Cortex of kidney (tissue), 1 donor: ENCODE data around the gene CCDC180.
"Not testable (repeated sequence)": the region's sequence is repeated elsewhere in the genome, so short reads cannot be mapped to it uniquely, and the experiment has no call there.

Experiments used
- DNase-seq: peaks from one replicate; lab custom pipeline; 2025; lab: John Stamatoyannopoulos, UW

The CCDC180 gene

DNA sequence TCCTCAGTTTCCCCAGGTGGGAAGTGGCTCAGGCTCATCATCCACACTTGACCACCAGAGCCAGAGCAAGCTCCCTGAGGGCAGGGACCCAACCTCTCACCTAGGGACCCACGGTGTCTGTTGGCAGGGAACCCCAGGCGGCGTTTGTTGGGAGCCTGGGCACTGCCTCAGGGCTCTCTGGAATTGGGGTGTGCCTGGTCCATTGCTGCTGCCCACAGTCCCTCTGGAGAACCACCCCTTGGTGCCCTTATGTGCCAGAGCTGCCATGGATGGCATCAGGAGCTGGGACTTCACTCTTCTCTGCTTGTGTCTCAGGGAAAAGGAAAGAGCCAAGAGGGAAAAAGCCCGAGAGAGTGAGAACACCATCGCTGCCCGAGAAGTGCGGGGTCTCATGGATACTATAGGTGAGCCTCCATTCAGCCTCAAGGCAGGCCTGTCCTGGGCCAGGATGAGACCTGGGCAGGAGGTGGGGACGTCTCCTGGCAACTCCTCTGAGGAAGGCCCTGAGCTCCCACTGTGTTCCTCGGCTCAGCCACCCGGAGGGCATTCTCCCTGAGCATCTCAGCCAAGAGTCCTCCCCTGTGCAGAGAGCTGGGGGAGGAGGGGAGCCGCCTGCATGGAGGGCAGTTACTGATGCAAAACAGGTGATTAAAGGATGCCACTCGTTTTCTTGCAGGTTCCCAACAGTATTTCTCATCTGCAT lies 4.5 kb downstream of the CCDC180 start:
- no peak for DNase-seq

DNA sequence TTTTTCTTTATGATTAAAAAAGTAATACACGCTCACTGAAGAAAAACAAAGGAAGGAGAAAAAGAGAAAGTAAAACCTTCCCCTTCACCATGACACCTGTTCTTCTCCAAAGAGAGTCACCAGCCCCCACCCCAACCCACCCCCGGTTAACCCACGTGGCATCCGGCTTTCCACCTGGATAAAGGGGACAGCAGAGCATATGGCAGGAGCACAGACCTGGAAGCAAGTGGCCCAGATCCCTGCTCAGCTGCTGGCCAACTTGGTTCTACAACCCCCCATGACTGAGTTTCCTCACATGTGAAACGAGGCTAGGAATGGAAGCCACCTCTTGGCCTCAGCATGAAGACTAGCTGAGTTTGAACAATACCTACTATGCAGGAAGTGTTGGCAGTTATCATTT lies 5.1 kb downstream of the CCDC180 start:
- DNase-seq, result no peak

DNA sequence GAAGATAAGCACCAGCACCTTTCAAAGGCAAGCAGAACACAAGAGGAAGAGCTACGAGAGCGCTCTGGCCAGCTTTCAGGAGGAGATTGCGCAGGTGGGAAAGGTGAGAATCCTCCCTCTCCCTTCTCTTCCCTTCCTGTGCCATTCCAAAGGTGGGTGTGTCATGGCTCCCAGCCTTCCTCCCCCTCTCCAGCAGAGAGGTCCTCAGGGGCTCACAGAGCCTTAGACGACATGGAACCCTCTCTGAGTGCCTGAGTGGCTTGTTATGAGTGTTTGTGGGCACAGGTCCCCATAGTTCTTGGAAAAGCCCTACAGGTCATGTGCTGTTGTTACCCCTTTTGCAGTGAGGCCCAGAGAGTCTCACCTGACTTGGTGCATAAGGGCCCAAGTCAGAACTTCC lies 5.8 kb downstream of the CCDC180 start:
- no peak for DNase-seq

DNA sequence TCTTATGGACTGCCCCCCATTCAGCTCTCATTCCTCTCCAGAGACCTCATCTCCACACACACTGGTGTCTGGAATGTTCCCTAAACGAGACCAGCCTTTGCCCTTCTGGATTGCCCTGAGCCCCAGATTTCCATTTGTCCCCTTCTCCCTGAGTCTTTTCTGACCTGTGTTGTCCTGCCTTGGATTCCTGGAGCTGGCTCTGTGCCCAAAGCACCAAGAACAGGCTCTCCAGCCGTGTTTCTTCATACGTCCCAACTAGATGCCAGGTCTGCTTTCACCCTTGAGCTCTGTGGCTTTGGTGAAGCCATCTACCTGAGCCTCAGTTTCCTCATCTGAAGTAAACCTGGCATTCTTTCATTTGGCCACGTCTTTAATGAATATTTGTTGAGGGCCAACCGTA lies 6.3 kb downstream of the CCDC180 start:
- DNase-seq, result no peak

DNA sequence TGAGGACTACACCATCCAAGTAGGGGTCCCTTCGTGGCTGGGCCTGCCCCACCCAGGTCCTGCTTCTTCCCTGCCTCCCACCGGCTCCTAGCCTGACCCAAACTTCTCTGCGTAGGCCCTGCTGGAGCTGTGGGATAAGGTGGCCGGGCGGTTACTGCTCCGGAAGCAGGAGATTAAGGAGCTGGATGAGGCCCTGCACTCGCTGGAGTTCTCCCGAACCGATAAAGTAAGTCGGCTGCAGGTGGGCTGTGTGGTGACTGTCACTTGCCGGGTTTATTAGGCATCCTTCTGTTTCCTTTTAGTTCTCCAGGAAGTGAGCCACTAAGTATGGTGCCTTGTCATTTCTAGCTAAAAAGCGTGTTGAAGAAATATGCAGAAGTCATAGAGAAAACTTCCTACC lies 7.0 kb downstream of the CCDC180 start:
- no peak for DNase-seq

DNA sequence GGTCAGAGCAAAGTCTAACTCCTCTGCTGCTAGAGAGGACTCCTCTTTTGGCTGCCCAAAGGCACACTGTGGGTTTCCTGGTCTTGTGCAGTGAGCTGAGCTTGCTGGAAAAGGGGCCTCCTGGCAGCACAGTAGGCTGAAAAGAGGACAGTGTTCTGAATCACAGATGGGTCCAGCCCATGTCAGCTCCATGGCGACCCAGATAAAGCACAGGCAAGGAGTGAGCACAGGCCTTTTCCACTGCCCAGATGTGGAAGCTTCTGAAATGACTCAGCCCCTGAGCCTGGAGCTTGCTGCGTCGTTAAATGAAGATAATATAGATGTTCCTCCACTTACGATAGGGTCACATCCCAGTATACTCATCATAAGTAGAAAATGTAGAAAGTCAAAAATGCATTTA lies 8.1 kb downstream of the CCDC180 start:
- no peak for DNase-seq

DNA sequence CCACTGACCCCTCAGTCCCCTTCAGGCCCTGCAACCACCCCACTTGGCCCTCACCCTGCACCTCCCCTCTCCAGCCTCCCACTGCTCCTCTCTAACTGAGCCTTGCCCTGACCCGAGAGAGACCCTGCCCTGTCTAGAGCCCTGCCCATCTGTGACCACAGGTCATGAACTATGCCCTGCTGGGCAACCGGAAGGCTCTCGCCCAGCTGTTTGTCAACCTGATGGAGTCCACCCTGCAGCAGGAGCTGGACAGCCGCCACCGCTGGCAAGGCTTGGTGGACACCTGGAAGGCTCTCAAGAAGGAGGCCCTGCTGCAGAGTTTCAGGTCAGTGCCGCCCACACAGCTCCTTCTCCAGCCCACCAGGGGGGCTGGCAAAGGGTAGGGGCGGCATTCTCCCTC lies 9.4 kb downstream of the CCDC180 start:
- no peak for DNase-seq

DNA sequence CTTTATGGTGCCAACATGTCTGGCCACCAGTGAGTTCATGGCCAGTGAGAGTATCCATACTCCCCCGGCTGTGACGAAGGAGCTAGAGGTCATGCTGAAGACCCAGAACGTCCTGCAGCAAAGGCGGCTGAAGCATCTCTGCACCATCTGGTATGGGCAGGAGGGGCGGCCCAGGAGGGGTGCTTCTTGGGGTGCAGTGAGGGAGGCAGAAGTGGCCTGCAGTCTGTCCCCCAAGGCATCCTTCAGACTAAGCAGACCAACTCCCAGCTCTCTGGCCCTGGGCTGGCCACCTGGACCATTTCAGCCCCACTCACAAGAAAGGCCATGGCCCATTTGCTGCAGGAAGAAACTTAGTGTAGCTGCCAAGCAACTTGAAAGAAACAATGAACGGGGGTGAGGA lies 11.0 kb downstream of the CCDC180 start:
- DNase-seq, result no peak

DNA sequence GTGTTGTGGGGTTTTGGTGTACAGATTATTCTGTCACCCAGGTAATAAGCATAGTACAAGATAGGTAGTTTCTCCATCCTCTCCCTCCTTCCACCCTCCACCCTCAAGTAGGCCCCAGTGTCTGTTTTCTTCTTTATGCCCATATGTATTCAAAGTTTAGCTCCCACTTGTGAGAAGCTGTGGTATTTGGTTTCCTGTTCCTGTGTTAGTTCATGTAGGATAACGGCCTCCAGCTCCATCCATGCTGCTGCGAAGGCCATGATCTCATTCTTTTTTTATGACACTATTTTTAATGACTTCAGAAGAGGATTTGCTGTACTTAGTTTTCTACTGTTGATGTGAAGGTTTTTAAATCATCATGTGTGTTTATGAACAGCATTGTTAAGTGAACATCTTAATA lies 11.9 kb downstream of the CCDC180 start:
- DNase-seq, result no peak

DNA sequence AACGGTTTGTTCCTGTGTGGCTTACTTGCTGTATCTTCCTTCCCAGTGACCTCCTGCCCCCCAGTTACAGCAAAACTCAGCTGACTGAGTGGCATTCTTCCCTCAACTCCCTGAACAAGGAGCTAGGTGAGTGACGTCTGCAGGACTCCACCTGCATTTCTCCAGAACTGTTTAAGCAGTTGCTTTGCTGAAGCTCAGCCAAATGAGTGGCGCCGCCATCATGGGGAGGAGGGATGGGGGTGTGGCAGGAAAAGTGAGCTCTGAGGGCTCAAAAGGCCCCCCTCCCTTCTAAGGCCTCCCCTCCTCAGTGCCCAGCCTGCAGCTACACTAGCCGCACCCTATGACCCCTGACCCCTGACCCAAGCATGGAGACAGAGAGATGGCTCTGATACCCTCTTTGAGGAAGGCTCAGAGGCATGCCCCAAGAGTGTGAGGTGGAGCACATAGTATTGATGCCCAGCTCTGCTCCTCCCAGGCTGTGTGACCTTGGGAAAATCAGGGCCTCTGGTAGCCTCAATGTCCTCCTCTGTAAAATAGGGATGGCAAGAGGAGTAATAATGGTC lies 12.7 kb downstream of the CCDC180 start:
- no peak for DNase-seq

DNA sequence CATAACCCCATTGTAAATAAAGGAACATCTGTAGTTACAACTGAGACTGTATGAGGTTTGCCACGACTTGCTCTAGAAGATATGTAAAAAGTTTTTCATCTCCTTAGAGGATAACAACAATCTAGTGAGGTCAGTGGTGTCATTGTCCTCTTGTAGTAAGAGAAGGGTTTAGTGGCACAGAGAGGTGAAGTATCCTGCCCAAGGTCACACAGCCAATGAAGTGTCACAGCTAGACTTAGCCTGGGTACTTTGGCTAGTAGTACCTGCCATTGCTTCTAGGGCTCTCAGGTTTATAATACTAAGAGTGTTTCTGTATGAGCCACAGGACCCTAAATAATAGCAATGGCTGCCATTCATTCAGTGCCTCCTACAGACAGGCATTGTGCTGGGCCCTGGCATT lies 13.8 kb downstream of the CCDC180 start:
- DNase-seq, result no peak

DNA sequence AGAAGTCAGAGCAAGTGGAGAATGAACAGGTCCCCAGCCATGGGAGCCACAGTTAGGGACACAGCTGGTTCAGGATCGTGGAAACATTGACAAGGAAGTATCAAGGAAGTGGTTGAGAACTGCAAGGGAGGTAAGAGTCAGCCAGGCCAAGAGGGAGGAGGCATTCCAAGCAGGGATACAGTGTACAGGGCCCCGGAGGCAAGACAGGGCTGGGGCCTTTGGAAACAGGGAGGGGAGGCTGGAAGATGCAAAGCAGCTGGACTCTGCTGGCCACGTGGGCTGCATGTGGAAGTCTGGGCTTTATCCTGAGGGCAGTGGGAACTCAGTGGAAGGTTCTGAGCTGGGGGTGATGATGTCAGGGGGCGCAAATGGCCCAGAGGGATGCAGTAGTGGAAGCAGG lies 14.2 kb downstream of the CCDC180 start:
- DNase-seq, result no peak

DNA sequence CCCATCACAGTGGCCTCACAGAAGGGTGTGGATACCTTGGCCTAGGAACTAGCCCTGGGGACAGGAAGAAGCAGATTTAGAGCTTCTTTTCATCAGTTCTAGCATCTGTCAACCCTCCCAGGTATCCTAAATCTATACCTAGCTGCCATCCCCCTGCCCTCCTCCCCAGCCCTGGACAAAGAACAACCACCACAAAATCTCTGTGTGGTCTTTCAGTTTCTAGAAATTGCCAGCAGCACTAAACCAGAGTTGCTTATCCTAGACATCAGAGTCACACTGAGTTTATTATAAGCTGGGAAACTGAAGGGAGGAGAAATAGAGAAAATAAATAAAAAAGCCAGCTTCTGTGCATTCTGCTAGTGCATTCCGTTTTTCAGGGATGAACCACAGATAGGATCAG lies 14.6 kb downstream of the CCDC180 start:
- no peak for DNase-seq

DNA sequence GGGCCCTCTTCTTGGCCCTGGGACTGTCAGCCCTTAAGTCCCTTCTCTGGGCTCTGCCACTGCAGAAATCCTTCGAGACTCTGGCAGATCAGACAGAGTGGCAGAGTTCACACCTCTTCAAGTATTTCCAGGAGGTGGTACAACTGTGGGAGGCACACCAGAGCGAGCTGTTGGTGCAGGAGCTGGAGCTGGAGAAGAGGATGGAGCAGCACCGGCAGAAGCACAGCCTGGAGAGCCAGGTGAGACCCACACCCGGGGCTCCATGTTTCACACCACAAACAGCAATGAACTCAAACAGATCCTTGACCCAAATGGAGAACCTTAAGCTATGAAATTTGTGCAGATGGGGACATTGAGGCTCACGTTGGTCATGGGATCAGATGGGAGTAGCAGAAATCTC lies 17.5 kb downstream of the CCDC180 start:
- DNase-seq, result no peak

DNA sequence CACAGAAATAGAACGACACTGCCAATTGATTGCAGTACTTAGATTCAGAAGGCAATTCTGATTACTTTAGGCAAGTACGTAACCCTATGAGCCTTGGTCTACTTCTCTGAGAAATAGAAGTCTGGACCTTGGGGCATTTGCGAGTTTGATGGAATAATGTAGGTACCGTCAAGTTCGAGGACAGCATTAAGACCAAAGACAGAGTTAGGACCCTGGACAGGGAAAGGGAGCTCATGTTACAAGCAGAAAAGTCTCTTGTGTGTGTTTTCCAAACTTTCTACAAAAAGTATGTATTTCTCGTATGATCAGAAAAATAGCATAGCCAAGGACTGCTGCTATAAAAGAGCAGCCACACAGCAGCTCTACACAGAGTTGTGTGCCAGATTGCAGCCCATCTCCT lies 20.1 kb downstream of the CCDC180 start:
- no peak for DNase-seq

DNA sequence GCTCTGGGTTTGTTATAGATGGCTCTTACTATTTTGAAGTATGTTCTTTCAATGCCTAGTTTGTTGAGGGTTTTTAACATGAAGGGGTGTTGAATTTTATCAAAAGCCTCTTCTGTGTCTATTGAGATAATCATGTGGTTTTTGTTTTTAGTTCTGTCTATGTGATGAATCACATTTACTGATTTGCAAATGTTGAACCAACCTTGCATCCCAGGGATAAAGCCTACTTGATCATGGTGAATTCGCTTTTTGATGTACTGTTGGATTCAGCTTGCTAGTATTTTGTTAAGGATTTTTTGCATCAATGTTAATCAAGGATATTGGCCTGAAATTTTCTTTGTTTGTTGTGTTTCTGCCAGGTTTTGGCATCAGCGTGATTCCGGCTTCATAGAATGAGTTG lies 25.5 kb downstream of the CCDC180 start:
- DNase-seq, result no peak

DNA sequence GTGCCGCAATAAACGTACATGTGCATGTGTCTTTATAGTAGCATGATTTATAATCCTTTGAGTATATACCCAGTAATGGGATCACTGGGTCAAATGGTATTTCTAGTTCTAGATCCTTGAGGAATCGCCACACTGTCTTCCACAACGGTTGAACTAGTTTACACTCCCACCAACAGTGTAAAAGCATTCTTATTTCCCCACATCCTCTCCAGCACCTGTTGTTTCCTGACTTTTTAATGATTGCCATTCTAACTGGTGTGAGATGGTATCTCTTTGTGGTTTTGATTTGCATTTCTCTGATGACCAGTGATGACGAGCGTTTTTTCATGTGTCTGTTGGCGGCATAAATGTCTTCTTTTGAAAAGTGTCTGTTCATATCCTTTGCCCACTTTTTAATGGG lies 28.2 kb downstream of the CCDC180 start:
- not testable (repeated sequence) for DNase-seq

DNA sequence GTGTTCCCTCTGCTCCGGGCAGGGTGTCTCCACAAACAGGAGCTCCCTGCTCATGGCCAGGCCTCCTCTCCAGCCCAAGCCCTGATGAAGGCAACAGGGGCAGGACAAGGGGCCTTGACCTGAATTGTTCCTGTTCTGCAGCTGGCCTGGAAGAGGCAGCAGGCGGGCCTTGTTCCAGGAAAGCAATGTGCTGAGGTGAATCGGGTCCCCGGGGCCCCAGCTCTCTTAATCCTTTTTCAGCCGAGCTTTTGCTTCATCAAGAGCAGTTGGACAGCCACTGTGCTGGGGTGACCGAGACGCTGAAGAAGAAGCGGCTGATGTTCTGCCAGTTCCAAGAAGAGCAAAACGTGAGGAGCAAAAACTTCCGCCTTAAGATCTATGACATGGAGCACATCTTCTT lies 41.4 kb downstream of the CCDC180 start:
- no peak for DNase-seq

DNA sequence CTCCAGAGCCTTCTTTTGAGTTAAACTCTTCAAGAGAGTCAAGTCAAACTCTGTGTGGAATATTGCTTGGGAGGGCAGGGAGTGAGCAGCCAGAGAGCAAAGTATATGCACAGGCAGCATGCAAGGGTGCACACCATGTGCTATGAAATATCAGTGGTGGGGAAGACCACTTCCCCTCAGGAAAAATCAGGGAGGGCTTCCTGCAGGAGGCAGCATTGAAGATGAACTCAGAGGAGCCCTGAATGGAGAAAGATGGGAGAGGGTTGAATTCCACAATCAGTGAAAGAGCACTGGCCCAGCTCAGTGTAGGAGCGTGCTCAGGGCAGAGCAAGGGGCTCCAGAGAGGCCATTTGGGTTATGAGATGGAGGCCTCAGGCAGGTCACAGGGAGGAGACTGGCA lies 41.9 kb downstream of the CCDC180 start:
- no peak for DNase-seq

DNA sequence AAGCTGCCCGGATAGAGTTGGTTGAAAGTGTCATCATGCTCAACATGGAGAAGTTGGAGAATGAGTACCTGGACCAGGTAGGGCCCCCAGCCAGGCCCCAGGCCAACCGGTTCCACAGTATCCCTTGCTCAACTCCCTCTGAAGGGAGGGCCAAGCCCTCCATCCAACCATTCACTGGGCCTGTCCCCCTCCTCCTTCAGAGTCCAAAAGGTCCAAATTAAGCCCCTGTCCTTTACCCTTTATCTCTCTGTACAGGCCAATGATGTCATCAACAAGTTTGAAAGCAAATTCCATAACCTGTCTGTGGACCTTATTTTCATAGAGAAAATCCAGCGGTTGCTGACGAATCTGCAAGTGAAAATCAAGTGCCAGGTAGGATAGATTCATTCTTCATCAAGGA lies 47.2 kb downstream of the CCDC180 start:
- no peak for DNase-seq

DNA sequence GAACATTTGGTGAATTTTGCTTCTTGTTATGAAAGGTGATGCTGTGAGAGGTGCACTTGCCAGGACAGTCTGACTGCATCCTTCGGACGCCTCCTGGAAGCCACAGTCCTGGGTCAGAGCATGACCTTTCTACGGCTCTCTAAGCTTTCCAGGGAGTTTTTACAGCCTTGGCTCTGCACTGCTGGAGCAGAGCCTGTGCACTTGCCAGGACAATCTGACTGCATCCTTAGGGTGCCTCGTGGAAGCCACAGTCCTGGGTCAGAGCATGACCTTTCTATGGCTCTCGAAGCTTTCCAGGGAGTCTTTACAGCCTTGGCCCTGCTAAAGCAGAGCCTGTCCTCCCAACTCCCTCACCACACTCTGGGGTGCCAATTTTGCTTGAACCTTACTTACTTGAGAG lies 49.6 kb downstream of the CCDC180 start:
- no peak for DNase-seq
